IPS DF 4.7 (cell line): ENCODE results near the gene RAB27A.
"Not testable (repeated sequence)": the region's sequence is repeated elsewhere in the genome, so short reads cannot be mapped to it uniquely, and the experiment has no call there.

Experiments used
- DNase-seq: peaks from one replicate; pipeline ENCODE4 v3.0.0-alpha.2; 2013; ENCODE audit warnings: low spot score; ENCODE audit errors: extremely low read depth

Gene RAB27A

DNA sequence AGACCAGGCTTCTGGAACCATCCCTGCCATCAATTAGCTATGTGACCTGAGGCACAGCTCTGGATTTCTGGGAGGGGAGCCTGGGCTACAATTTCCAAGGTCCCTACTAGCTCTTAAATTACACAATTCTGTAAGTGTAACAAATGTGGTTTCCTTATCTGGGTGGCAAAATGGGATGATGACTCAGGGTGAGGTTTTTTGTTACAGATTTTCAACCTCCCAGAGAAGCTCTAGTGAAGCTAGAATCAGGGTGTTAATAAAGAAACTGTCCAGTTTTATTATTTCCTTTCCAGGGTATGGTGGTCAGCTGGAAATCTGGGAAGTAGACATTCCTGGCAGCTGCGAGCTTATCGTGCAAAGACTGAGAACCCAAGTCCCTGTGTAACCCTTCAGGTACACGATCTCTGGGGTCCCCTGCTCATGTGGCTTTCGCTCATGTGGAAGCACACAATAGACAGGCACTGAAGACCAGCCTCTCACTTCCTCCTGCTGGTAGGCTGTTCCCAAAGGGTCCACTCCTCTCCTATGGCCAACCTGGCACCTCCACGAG lies 7.3 kb downstream of the RAB27A start:
- DNase-seq: no peak

DNA sequence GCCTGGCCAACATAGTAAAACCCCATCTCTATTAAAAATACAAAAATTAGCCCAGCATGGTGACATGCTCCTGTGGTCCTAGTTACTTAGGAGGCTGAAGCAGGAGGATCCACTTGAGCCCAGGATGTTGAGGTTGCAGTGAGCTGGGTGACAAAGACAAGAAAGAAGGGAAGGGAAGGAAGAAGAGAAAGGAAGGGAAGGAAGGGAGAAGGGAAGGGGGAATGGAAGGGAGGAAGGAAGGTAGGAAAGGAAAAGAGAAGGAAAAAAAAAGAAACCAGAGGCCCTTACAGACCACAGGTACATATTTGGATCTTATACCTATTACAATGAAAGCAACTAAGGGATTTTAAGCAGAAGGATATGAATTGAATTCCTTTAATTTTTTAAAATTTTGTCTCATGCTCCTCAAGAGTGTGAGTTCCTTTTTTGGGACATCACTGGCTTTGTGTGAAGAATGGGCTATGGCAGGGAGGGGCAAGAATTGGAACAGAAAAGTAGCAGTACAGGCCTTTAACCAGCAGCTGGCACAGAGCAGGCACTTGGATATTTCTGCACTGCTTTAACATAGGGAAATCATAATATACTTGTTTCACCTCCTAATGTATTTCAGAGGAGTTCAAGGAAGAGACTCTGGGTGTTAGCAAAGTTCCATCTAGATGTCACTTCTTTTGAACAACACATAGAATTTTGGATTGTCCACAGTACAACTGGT lies 7.9 kb downstream of the RAB27A start:
- DNase-seq: no peak

DNA sequence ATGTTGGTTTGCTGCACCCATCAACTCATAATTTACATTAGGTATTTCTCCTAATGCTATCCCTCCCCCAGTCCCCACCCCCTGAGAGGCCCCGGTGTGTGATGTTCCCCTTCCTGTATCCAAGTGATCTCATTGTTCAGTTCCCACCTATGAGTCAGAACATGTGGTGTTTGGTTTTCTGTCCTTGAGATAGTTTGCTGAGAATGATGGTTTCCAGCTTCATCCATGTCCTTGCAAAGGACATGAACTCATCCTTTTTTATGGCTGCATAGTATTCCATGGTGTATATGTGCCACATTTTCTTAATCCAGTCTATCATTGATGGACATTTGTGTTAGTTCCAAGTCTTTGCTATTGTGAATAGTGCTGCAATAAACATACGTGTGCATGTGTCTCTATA lies 9.0 kb downstream of the RAB27A start:
- not testable (repeated sequence) for DNase-seq

DNA sequence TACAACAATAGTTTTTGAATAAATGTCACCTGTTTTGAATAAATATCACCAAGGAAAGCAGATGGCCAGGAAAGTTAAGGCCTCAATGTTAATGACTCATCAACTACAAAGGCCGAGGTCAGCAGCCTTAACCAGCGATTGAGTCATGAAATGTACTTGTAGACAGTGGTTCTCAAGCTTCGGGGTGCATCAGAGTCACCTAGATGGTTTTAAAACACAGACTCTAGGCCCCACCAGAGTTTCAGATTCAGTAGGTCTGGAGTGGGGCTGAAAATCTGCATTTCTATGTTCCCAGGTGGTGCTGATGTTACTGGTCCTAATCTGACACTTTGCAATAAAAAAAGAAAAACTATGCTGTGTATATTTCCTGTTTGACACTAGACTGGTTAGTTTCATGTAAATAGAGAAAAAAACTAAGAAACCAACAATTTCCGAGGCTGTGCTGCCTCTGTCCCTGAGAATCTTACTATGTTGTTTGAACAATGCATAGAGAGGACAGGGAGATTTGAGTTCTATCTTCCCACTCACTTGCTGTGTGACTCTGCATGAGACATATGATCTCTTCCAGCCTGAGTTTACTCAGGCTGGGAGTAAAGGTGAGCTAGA lies 9.8 kb downstream of the RAB27A start:
- no peak for DNase-seq

GRCh38 chr15:55279100-55279745 lies 10.4 kb downstream of the RAB27A start:
- DNase-seq: no peak

- no peak for DNase-seq
Observed at GRCh38 chr15:55277715-55278114, 11.9 kb downstream of the RAB27A start.

GRCh38 chr15:55277116-55277564 lies 12.5 kb downstream of the RAB27A start:
- no peak for DNase-seq

DNA sequence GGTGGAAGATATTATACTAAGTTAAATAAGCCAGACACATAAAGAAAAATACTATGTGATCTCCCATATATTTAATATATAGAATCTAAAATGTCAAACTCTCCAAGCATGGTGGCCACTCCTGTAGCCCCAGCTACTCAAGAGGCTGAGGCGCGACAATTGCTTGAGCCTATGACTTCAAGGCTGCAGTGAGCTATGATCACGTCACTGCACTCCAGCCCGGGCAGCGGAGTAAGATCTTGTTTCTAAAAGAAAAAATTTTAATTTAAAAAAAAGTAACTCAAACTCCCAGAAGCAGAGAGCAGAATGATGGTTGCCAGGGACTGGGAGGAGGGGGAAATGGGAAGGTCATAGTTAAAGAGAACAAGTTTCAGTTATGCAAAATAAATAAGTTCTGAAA lies 13.3 kb downstream of the RAB27A start:
- DNase-seq: no peak

- DNase-seq: no peak
Observed at GRCh38 chr15:55270291-55270690, 19.3 kb downstream of the RAB27A start.

DNA sequence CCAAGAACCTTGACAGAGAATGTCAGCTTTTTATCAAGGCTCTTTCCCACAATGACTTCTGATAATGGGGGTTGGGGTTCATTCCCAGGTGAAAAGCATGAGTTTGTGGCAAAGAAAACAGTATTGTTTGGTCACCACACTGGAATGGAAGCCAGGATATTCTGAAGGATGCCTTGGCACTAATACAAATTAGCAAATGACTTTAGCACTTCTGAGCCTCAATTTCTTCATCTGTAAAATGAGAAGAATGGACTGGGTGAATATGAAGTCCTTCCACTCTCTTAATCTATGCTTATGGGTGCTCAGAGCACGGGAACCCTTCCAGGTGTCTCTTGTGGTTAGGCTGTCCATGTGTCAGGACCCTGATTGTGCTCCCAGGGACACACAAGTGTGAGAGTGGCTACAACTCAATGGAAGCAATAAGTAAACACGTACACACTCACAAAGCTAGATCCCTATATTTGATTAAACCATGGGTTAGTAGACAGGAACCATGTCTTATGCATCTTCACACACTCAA lies 21.4 kb downstream of the RAB27A start:
- DNase-seq: no peak

GRCh38 chr15:55267401-55268175 lies 22.0 kb downstream of the RAB27A start:
- DNase-seq: no peak

GRCh38 chr15:55266547-55266946 lies 23.1 kb downstream of the RAB27A start:
- DNase-seq: no peak

- DNase-seq: no peak
Observed at GRCh38 chr15:55260562-55261131, 29.0 kb downstream of the RAB27A start.

- DNase-seq: no peak
Observed at GRCh38 chr15:55257938-55258337, 31.7 kb downstream of the RAB27A start.

DNA sequence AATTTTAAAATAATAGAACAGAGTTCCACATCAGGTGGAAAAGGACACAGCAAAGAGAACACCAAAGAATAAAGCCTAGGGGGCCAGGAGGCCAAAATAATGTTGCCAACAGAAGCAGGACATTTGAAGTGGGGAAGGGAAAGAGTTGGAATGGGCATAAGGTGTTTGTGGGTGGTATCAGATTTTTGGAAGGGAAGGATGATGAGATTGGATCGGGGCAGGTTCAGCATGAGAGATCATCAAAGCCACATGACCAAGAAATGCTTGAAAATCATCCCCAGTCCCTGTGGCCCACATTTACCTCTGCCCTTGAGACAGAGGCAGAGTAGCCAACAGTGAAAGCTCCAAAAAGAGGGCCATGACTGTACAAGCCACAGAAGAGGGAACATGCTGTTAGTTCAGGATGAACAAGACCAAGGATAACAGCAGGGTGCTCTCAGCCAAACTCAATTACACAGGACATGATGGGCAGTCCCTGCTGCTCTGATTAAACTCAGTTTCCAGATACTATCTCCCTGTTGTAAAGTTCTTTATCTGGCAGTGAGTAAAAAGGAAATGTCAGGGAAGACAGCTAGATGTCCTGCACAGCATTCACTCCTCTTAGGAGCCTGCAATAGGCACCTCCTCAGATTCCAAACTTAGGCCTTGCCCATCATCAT lies 32.5 kb downstream of the RAB27A start:
- no peak for DNase-seq

DNA sequence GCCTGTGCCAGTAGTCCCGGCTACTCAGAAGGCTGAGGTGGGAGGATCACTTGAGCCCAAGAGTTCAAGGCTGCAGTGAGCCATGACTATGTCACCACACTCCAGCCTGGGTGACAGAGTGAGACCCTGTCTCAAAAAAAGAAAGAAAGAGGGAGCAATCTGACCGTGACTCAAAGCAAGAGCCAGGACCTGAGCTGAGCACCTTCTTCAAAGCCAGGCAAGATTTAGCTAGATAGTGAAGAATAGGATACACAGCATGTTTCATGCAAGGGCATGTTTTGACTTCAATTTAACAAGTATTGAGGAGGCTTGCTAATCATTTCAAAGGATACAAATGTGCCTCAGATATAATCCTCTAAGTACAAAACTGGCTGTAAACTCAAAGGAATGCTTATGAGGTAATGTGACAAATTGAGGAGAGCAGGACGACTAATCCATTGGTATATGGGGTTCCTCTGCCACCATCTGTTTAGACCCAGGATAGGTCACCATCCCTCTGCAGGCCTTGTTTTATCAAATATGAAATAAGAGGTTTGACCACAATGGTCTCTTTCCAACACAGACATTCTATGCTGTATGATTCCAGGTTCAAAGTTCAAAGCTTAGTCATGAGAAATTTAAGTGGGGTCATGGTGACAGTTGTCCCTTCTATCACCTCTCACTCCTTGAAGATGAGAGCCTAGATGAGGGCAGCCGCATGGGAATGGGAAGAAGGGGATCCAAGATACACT lies 33.2 kb downstream of the RAB27A start:
- DNase-seq: no peak

- DNase-seq: no peak
Observed at GRCh38 chr15:55255714-55256113, 33.9 kb downstream of the RAB27A start.

DNA sequence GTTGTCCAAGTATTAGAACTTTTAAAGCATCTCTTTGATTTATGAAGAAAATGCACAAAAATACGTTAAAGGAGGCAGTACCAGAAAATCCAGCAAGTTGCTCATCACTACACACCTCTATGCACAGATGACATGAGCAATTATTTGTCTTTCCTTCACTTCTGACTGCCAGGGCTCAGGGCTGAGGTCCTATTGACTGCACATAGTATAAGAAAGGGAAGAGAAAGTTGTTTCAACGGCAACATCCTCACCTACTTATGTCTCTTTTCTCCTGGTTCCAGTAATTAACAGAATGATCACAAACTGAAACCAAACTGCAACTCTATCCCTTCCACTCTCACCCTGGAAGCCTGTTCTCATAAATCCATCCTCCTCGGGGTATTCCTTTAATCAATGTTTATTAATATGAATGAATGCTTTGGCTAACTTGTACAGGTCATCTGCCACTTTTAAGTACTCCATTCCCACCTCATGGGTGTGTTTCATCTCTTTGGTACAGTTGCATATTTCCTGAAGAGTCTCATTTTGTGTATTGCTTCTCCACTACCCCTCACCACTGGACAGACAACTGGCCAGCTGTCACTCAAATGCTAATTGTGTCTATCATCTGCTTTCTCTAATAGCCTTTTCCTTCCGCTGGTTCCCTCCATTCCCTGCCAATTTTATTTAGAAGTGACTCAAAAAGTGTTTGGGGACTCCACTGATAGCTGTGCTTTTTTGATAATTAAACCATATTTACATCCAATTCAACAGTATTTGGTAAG lies 34.5 kb downstream of the RAB27A start:
- DNase-seq: no peak

DNA sequence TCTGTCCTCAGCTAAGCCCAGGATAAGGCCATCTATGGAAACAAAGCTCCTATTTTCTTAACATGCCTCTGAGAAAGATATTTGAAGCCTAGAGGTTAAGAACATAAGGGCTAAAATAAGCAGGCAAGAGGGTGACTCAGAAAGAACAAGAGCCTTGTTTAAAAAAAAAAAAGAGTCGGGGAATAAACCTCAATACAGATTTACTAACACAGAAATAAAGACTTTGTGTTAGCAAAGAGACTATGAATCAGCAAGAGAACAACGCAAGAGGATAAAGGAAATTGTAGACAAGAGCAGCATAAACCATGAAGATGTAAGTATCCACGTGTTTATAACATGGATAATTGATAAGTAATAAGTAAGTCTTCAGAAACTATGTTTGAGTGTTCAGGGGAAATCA lies 36.0 kb downstream of the RAB27A start:
- DNase-seq: no peak
